GM18873 (cell line): ENCODE results near the gene PXT1.
"Not testable (repeated sequence)": the region's sequence is repeated elsewhere in the genome, so short reads cannot be mapped to it uniquely, and the experiment has no call there.

Experiments
- ATAC-seq: cut with Tn5 transposase; IDR thresholded peaks from one replicate; pipeline ENCODE4 v1.9.1; 2021; ENCODE audit warnings: mild to moderate bottlenecking, moderate library complexity, moderate number of reproducible peaks; ENCODE audit not compliant: unreplicated experiment, low FRiP score

Gene PXT1

GRCh38 chr6:36445621-36446020, 3.0 kb upstream of the PXT1 start:
- no peak for ATAC-seq

GRCh38 chr6:36444470-36444869, 1.8 kb upstream of the PXT1 start:
- ATAC-seq: no peak

DNA sequence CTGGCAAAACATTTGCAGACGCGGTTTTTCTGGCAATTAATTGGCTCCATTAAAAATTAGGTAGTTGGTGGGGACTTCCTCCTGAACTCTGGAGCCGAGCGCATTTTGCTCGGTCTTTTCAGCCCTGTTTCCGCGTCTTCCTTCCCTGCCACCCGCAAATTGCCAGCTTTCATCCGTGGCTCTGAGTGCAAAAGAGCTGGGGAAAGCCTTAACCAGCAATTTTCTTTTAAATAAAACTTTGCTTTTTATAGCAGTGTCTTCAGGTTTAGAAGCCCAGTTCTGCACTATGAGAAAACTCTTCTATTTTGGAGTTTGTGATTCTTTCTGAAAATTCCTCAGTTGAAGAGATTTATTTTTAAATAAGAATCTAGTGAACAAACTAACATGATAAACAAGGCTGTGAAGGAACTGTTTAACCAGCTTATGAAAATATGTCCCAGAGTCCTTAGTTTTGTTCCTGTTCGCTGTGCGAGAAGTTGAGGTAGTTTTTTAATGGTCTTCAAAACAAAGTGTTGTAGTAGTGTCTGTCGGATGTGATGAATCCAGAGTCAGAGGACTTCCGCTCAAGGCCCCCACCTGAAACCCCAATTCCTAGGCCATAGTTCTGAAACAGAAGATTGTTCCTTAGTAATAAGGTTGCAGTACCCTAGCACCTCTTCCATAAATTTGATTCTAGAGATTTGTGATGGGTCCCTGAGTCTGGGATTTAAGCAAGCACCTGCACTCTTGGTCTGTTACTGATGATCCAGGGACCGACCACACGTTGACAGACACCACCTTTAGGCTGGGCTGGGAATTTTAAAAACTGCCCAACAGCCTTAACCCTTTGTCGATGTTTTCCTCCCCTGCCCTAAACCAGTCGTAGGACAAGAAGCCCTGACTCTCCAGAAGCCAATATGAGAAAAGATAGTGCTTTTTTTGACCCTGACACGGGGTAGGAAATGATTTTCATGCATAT, 1.1 kb upstream of the PXT1 start:
- no peak for ATAC-seq

DNA sequence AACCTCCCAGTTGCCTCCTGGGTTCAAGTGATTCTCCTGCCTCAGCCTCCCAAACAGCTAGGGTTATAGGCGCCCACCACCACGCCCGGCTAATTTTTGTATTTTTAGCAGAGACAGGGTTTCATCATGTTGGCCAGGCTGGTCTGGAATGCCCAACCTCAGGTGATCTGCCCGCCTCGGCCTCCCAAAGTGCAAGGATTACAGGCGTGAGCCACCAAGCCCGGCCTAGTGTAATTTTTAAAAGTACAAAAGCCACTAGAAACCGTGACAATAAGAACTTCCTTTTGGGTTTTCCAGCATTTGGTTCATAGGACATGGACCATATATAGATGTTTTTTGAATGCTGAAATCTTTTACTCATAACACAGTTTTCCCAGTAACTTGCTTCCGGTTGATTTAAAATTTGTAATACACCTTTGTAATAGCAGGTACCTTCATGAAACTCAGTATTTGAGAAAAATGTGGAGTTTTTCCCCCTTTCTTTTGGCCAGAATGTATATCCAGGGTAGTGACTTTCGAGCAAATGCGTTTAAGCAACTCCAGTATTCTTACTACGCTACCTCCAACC, 467 bp downstream of the PXT1 start:
- ATAC-seq: no peak

GRCh38 chr6:36441307-36441894, 1.3 kb downstream of the PXT1 start:
- ATAC-seq: peak; percentile 55

DNA sequence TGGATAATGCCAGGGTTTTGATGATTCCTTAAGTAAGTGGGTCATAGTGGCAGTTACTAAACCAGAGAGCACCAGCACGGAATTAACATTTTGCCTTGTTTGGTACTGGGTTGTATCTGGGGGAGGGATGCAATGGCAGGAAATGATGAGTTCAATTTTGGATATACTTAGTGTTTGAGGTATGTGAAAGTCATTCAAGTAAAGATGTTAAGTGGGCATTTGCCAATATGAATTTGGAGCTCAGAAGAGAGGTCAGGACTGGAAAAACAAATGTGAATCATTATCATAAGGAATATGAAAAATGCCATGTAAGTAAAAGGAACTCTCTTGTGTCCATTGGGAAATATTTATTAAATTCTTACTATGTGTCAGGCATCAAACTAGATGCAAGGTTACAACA, 6.2 kb downstream of the PXT1 start:
- no peak for ATAC-seq

- ATAC-seq: no peak
These were observed 10.4 kb downstream of the PXT1 start for GRCh38 chr6:36432151-36432671.

- ATAC-seq: no peak
These were observed 11.5 kb downstream of the PXT1 start for GRCh38 chr6:36431197-36431596.

- no peak for ATAC-seq
These were observed 12.3 kb downstream of the PXT1 start for GRCh38 chr6:36430351-36430750.

GRCh38 chr6:36428911-36429310, 13.7 kb downstream of the PXT1 start:
- ATAC-seq: no peak

DNA sequence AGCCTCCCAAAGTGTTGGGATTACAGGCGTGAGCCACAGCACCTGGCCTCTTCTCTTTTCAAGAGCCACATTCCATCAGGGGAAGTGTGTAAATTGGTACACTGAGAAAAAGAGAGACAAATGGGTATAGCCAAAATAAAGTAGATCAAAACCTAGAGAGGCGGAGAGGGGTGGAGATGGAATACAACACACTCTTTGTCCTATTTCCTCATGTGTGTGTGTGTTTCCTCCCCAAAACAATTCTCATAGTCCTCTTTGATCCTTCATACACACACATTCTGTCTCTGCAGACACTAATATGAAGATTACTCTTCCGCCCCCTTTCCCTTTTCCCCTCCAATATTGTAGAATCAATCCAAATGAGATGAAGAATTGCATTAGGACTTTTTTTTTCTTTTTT, 16.0 kb downstream of the PXT1 start:
- ATAC-seq: no peak

DNA sequence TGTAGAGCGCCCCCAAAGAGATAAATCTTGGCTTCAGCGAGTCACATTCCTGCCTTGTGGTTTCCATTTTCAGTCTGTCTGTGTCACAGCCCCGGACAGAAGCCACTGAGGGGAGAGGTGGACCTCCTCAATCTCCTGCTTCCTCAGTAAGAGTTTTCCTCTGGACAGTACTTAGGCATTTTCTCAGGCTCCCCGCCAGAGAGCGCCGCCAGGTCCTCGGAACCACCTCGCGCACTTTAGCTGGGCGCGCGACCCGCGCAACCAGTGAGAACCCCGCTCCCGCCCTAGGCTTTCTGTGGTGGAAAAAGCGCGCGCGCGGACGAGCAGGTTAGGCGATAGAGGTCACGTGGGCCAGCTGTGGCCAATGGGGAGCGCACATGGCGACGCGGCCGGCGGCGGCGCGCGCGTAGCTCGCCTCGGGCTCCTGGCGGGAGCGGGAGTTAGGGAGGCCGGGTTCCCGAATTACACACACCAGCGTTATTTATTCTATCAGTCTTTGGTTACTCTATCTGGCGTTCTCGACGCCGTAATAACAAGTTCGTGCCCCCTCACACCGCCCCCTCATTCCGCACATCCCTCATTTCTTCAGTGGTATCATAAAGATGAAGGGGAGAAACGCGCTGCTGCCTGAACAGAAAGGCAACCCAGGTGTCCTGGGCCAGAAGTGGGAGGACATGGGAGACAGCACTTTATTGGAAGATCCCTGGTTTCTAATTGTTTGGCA, 19.4 kb downstream of the PXT1 start:
- ATAC-seq: peak; percentile 85

DNA sequence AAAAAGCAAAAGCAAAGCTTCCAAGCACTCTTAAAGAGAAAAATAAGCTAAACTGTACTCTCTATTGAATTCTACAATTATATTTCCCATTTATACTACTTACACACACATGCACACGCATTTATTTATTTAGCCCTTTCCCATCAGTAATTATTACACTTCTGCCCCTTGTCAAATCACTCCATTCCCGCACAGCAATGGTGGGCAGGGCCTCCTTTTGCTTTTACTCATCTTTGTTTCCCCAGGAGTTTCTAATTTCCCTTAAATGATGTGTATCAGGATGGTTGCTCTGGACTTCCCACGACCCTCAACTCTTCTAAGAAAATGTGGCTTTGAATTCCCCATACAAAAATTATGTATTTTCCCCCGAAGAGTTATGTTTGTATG, 19.9 kb downstream of the PXT1 start:
- no peak for ATAC-seq

DNA sequence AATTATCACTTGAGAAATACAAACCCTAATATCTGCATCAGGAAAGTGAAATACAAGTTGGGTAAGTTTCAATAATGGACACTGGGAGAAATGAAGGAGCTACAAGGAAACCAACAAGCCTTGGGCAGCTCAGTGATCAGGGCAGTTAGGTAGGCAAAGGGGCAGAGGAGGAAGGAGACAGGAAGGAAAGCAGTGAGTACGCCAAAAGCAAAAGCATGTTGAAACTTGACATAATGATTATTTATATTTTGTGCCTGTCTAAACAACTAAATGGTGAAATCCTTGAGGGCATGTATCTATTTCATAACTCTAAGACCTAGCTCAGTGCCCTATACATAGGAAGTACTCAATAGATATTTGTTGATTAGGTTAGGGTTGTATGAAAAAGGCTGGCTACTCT, 23.3 kb downstream of the PXT1 start:
- ATAC-seq: no peak

- ATAC-seq: no peak
These were observed 24.1 kb downstream of the PXT1 start for GRCh38 chr6:36418558-36418957.

- ATAC-seq: no peak
These were observed 28.2 kb downstream of the PXT1 start for GRCh38 chr6:36414481-36414880.

GRCh38 chr6:36413489-36414480, 28.9 kb downstream of the PXT1 start:
- ATAC-seq: no peak

DNA sequence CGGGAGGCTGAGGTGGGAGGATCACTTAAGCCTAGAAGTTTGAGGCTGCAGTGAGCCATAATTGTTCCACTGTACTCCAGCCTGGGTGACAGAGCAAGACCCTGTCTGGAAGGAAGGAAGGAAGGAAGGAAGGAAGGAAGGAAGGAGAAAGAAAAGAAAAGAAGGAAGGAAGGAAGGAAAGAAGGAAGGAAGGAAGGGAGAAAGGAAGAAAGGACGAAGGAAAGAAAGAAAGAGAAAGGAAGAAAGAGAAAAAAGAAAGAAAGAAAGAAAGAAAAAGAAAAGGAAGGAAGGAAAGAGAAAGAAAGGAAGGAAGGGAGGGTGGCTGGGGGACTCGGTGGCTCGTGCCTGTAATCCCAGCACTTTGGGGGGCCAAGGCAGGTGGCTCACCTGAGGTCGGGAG, 32.9 kb downstream of the PXT1 start:
- not testable (repeated sequence) for ATAC-seq

DNA sequence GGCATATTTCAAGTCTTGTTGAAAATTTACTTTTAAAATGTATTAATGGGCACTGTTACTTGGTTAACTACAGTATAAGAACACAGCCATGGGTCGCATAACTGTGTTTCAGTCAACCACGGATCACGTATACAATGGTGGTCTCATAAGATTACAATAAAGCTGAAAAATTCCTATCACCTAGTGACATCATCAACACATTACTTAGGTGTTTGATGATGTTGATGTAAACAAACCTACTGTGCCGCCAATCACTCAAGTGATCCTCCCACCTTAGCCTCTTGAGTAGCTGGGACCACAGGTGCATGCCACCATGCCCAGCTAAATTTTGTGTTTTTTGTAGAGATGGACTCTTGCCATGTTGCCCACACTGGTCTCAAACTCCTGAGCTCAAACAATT, 38.5 kb downstream of the PXT1 start:
- ATAC-seq: no peak

GRCh38 chr6:36402481-36402880, 40.2 kb downstream of the PXT1 start:
- no peak for ATAC-seq
